IMR-90 (cell line): ENCODE results near the gene CASS4. TPM values are rescaled to one million over a fixed set of nuclear protein-coding genes. Genes with fewer than 3 reads are reported as not detected.

ENCODE experiments used
- ATAC-seq: fragments of 200-7000 bp; cut with Tn5 transposase; 2 replicates; pipeline ENCODE4 v1.9.1; 2020; ENCODE audit warnings: low read depth, mild to moderate bottlenecking, moderate library complexity
- BruUV-seq: library from RNA; stranded (reverse); fragments of 400-500 nt; replicated peaks from 2 replicates; lab custom pipeline; 2021; lab: Mats Ljungman, UMichigan
- CTCF ChIA-PET: fragments of 300-600 bp; formaldehyde crosslinking; extraction: SDS; loops from one replicate; lab custom pipeline; 2021; ENCODE audit warnings: antibody characterized with exemption; lab: Yijun Ruan, JAX
- POLR2A ChIA-PET: fragments of 300-600 bp; sonication (Branson Sonifier 250); formaldehyde crosslinking; loops from one replicate; lab custom pipeline; 2022; ENCODE audit warnings: antibody characterized with exemption; ENCODE audit not compliant: unreplicated experiment; lab: Charles Lee
- DNase-seq: peaks from one replicate; pipeline ENCODE4 v3.0.0; 2013
- H2AFZ ChIP-seq: replicated peaks from 2 replicates; pipeline ENCODE3; 2013; ENCODE audit warnings: low read length, mild to moderate bottlenecking; ENCODE audit not compliant: poor library complexity
- H2AK5ac ChIP-seq: 2 replicates; pipeline ENCODE4 v1.6.1; 2013; ENCODE audit warnings: low read depth, low read length, inconsistent platforms
- H2AK9ac ChIP-seq: replicated peaks from 2 replicates; pipeline ENCODE3; 2013; ENCODE audit warnings: mild to moderate bottlenecking, low read depth, low read length, moderate library complexity; ENCODE audit not compliant: poor library complexity
- H2BK120ac ChIP-seq: 2 replicates; pipeline ENCODE4 v1.6.1; 2013; ENCODE audit warnings: low read depth, low read length, inconsistent platforms
- H2BK15ac ChIP-seq: 3 replicates; pipeline ENCODE4 v1.6.1; 2013; ENCODE audit warnings: low read depth, low read length, inconsistent platforms
- H2BK20ac ChIP-seq: 2 replicates; pipeline ENCODE4 v1.6.1; 2013; ENCODE audit warnings: low read depth, mild to moderate bottlenecking, inconsistent platforms, low read length, moderate library complexity
- H2BK5ac ChIP-seq: 2 replicates; pipeline ENCODE4 v1.6.1; 2013; ENCODE audit warnings: mild to moderate bottlenecking, low read depth, low read length, inconsistent platforms; ENCODE audit not compliant: poor library complexity, severe bottlenecking
- H3K14ac ChIP-seq: replicated peaks from 2 replicates; pipeline ENCODE4 v1.6.1; 2013; ENCODE audit warnings: low read depth, low read length, inconsistent platforms
- H3K18ac ChIP-seq: 2 replicates; pipeline ENCODE4 v1.6.1; 2013; ENCODE audit warnings: low read depth, low read length, control low read depth
- H3K23ac ChIP-seq: 2 replicates; pipeline ENCODE4 v1.6.1; 2013; ENCODE audit warnings: low read depth, low read length, inconsistent platforms
- H3K27ac ChIP-seq: 2 replicates; pipeline ENCODE4 v1.5.1; 2013; ENCODE audit warnings: mild to moderate bottlenecking, control low read depth, low read length; ENCODE audit not compliant: insufficient read depth
- H3K27me3 ChIP-seq: 2 replicates; pipeline ENCODE4 v1.6.1; 2013; ENCODE audit warnings: low read length; ENCODE audit not compliant: control insufficient read depth, insufficient read depth
- H3K36me3 ChIP-seq: 2 replicates; pipeline ENCODE4 v1.6.1; 2013; ENCODE audit warnings: low read length, mixed read lengths; ENCODE audit not compliant: control insufficient read depth, insufficient read depth
- H3K4ac ChIP-seq: 2 replicates; pipeline ENCODE4 v1.6.1; 2013; ENCODE audit warnings: low read depth, low read length, inconsistent platforms
- H3K4me1 ChIP-seq: 2 replicates; pipeline ENCODE4 v1.6.1; 2013; ENCODE audit warnings: low read length, mixed read lengths; ENCODE audit not compliant: control insufficient read depth, insufficient read depth
- H3K4me2 ChIP-seq: 2 replicates; pipeline ENCODE4 v1.6.1; 2013; ENCODE audit warnings: low read depth, mild to moderate bottlenecking, control low read depth, low read length, moderate library complexity
- H3K4me3 ChIP-seq: 2 replicates; pipeline ENCODE4 v1.5.1; 2013; ENCODE audit warnings: low read depth, mild to moderate bottlenecking, control low read depth, low read length, moderate library complexity; ENCODE audit not compliant: insufficient read depth
- H3K56ac ChIP-seq: 2 replicates; pipeline ENCODE4 v1.6.1; 2013; ENCODE audit warnings: low read length, inconsistent platforms; ENCODE audit not compliant: insufficient read depth; ENCODE audit errors: extremely low read depth
- H3K79me1 ChIP-seq, 2 experiments: 2 replicates each; pipeline ENCODE4 v1.6.1; 2013; ENCODE audit warnings: low read length in 2 of 2, inconsistent platforms in 1 of 2, low read depth in 1 of 2
- H3K9ac ChIP-seq: 2 replicates; pipeline ENCODE4 v1.6.1; 2013; ENCODE audit warnings: low read depth, low read length, control low read depth
- H3K9me1 ChIP-seq: 2 replicates; pipeline ENCODE4 v1.6.1; 2013; ENCODE audit warnings: low read length, inconsistent platforms; ENCODE audit not compliant: insufficient read depth
- H3K9me3 ChIP-seq: 2 replicates; pipeline ENCODE4 v1.6.1; 2013; ENCODE audit warnings: low read length; ENCODE audit not compliant: control insufficient read depth, insufficient read depth
- H4K20me1 ChIP-seq: 2 replicates; pipeline ENCODE4 v1.6.1; 2013; ENCODE audit warnings: low read length, inconsistent platforms; ENCODE audit not compliant: insufficient read depth
- H4K5ac ChIP-seq: 2 replicates; pipeline ENCODE4 v1.6.1; 2013; ENCODE audit warnings: mild to moderate bottlenecking, low read depth, low read length, control low read depth
- H4K8ac ChIP-seq, 2 experiments: 2 replicates each; pipeline ENCODE4 v1.6.1; 2013; ENCODE audit warnings: low read depth in 2 of 2, low read length in 2 of 2, control low read depth in 1 of 2, inconsistent platforms in 1 of 2
- H4K91ac ChIP-seq: 2 replicates; pipeline ENCODE4 v1.6.1; 2013; ENCODE audit warnings: low read depth, low read length, inconsistent platforms; ENCODE audit not compliant: insufficient read depth
- BHLHE40 ChIP-seq: fragments of 150-350 bp; IDR thresholded peaks from 2 replicates; pipeline ENCODE4 v1.6.1; 2016; ENCODE audit warnings: mild to moderate bottlenecking, low read depth, low read length
- MAFK ChIP-seq: IDR thresholded peaks from 2 replicates; pipeline ENCODE4 v1.6.1; 2012; ENCODE audit warnings: low read depth, low read length, improper control_type of control experiment
- MAZ ChIP-seq: IDR thresholded peaks from 2 replicates; pipeline ENCODE4 v1.6.1; 2012; ENCODE audit warnings: low read depth, mild to moderate bottlenecking, low read length, improper control_type of control experiment, moderate library complexity, borderline replicate concordance
- WGBS, 2 experiments: methylation state at CpG; one replicate each; pipeline versions ENCODE4 v1.1.5 to v1.1.7; 2013; ENCODE audit warnings: missing lambda C conversion rate in 2 of 2; ENCODE audit not compliant: insufficient read length in 1 of 2; ENCODE audit errors: extremely low coverage in 2 of 2; 5-methylcytosine and 5-hydroxymethylcytosine counted together
- dilution Hi-C: fragments of 300-500 bp; cut with HindIII; formaldehyde crosslinking; loops from one replicate; pipeline ENCODE4 v1.14.3; 2018; ENCODE audit warnings: low sequenced_read_pairs; ENCODE audit not compliant: unreplicated experiment
- in situ Hi-C: fragments of 300-500 bp; cut with MboI; formaldehyde crosslinking; loops from 3 replicates; pipeline ENCODE4 v1.14.3; 2019; ENCODE audit warnings: low sequenced_read_pairs, inconsistent platforms, mixed read lengths
- intact Hi-C: fragments of 100-400 bp; cut with micrococcal nuclease; formaldehyde crosslinking; loops from 2 replicates; pipeline ENCODE4 v1.10.0; 2022
- polyA plus RNA-seq, 3 experiments: library from polyadenylated mRNA; depleted of rRNA; stranded (reverse); fragments of >200 nt; gene quantifications; 2 replicates each; pipeline ENCODE4 v1.2.3, GENCODE V29; 2012; ENCODE audit warnings: low replicate concordance in 1 of 3
- total RNA-seq: library from RNA; depleted of rRNA; stranded (reverse); fragments of >200 nt; gene quantifications from 2 replicates; pipeline ENCODE4 v1.2.3, GENCODE V29; 2012
- TF ChIP-seq, protein P1 (sequence below): conservative IDR thresholded peaks from 2 replicates; pipeline ENCODE4 v1.5.1; 2012; ENCODE audit warnings: mild to moderate bottlenecking, low read depth, low read length, improper control_type of control experiment

CASS4 gene
- total and polyA plus RNA-seq, 2 of the 4 experiments (the other 2 are of a cell fraction): 25.8 to 26.5 TPM

DNA sequence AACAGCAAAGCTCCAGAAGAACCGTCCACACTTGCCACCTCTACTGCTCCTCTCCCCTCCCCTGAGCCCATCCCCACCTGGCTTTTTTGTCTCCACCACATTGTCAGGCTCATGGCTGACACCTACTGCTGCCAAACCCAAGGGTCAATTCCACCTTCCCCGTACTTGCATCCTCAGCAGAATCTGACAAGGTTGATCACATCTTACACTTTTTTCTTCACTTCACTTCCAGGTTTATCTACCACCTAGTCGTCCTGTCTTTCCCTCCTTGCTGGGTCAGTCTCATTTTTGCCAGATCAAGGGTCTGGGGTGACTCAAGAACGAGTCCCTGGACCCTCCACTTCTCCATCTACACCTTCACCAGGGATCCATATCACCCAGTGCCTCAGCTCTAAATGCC is 23.2 kb upstream of the CASS4 start:
- intact Hi-C loops: no loop called here
- CTCF ChIA-PET: no interaction called here
- no TSS peak for BruUV-seq

More for the DNA sequence above, 23.2 kb upstream of the CASS4 start:
- in situ Hi-C loops: loop anchor here (25.0 kb wide), 1 partner anchor 973 kb away; the partner anchor contains the start of gene RAE1
- H2BK120ac ChIP-seq: no peak overlapping the region
- H3K4me1 ChIP-seq: peaks cover 4% of the 10 kb centered on the region; the same call in 1 of the 2 replicates
- TF ChIP-seq MAFK: no peak
- TF ChIP-seq, protein P1, sequence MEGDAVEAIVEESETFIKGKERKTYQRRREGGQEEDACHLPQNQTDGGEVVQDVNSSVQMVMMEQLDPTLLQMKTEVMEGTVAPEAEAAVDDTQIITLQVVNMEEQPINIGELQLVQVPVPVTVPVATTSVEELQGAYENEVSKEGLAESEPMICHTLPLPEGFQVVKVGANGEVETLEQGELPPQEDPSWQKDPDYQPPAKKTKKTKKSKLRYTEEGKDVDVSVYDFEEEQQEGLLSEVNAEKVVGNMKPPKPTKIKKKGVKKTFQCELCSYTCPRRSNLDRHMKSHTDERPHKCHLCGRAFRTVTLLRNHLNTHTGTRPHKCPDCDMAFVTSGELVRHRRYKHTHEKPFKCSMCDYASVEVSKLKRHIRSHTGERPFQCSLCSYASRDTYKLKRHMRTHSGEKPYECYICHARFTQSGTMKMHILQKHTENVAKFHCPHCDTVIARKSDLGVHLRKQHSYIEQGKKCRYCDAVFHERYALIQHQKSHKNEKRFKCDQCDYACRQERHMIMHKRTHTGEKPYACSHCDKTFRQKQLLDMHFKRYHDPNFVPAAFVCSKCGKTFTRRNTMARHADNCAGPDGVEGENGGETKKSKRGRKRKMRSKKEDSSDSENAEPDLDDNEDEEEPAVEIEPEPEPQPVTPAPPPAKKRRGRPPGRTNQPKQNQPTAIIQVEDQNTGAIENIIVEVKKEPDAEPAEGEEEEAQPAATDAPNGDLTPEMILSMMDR: no peak
- TF ChIP-seq BHLHE40: no peak
- no peak for TF ChIP-seq MAZ
- H3K9ac ChIP-seq: no peak overlapping the region
- no peak overlapping the region for H4K8ac ChIP-seq
- POLR2A ChIA-PET: no interaction called here
- no peak overlapping the region for H4K91ac ChIP-seq
- no peak for DNase-seq
- peak overlapping the region; percentile 19 for H2AK9ac ChIP-seq
- no peak overlapping the region for H2BK15ac ChIP-seq
- no peak overlapping the region for H3K4me2 ChIP-seq
- H2BK20ac ChIP-seq: no peak overlapping the region
- no peak overlapping the region for H3K56ac ChIP-seq
- H2BK5ac ChIP-seq: no peak overlapping the region
- H3K36me3 ChIP-seq: peaks cover 12% of the 10 kb centered on the region
- no peak overlapping the region for H3K14ac ChIP-seq
- H3K79me1 ChIP-seq: peaks cover 42 to 67% of the 10 kb centered on the region in 2 experiments
- H3K9me3 ChIP-seq: no peaks in the 10 kb centered on the region
- H3K27ac ChIP-seq: no peak overlapping the region
- H4K5ac ChIP-seq: no peak overlapping the region
- H3K23ac ChIP-seq: no peak overlapping the region
- no peak overlapping the region for H3K18ac ChIP-seq
- no peak overlapping the region for H2AK5ac ChIP-seq
- WGBS, 2 experiments: 83% methylated on average over 3 of the region's 4 CpGs; no CpG with 5 or more reads in 1 of the 2 experiments
- no peaks in the 10 kb centered on the region for H4K20me1 ChIP-seq
- no peak overlapping the region for H3K4ac ChIP-seq
- ATAC-seq: no peak
- H2AFZ ChIP-seq: no peak overlapping the region
- no peak overlapping the region for H3K4me3 ChIP-seq
- peaks cover 20% of the 10 kb centered on the region for H3K9me1 ChIP-seq
- H3K27me3 ChIP-seq: no peaks in the 10 kb centered on the region
- dilution Hi-C loops: no loop called here
